HG02610 (cell line): ENCODE measurements around the gene ARL4D.
"Not testable (repeated sequence)": the region's sequence is repeated elsewhere in the genome, so short reads cannot be mapped to it uniquely, and the experiment has no call there.

ENCODE experiments used
- ATAC-seq: cut with Tn5 transposase; IDR thresholded peaks from one replicate; pipeline ENCODE4 v1.9.1; 2021; ENCODE audit warnings: mild to moderate bottlenecking, moderate library complexity; ENCODE audit not compliant: unreplicated experiment

Gene ARL4D

DNA sequence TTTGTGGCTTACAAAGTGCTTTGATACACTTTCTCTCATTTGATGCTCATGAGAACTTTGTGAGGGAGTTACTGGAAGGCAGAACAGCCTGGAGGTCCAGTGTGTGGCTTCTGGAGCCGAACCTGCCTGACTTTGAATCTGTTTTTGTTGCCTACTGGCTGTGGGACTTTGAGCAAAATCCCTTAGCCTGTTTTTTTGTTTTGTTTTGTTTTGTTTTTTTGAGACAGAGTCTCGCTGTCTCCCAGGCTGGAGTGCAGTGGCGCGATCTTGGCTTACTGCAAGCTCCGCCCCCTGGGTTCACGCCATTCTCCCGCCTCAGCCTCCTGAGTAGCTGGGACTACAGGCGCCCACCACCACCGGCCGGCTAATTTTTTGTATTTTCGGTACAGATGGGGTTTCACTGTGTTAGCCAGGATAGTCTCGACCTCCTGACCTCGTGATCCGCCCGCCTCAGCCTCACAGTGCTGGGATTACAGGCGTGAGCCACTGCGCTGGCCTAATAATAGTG is 20.6 kb downstream of the ARL4D start:
- ATAC-seq, result not testable (repeated sequence)

DNA sequence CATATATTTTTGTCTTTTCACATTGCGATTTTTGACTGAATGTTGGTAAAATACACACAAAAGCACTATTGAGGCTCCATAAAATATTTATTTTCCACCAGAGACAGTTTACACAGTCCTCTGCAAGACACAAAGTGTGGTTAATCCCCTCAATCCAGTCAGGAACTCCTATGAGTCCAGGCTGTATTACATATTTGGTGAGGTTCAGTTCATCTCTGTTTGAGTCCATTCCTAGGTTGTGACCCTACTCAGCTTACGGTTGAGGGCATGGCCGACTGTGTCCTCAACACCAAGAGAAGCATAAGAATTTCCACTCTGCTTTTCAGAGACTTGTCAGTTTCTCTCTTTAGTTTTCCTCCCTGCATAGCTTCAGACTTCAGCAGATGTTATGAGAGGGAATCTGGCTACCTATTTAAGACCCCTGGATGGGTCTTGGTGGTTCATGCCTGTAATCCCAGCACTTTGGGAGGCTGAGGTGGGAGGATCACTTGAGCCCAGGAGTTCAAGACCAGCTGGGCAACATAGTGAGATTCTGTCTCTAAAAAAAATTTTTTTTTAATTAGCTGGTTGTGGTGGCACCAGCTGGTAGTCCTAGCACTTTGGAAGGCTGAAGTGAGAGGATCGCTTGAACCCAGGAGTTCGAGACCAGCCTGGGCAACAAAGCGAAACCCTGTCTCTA is 25.1 kb downstream of the ARL4D start:
- ATAC-seq, result no peak

DNA sequence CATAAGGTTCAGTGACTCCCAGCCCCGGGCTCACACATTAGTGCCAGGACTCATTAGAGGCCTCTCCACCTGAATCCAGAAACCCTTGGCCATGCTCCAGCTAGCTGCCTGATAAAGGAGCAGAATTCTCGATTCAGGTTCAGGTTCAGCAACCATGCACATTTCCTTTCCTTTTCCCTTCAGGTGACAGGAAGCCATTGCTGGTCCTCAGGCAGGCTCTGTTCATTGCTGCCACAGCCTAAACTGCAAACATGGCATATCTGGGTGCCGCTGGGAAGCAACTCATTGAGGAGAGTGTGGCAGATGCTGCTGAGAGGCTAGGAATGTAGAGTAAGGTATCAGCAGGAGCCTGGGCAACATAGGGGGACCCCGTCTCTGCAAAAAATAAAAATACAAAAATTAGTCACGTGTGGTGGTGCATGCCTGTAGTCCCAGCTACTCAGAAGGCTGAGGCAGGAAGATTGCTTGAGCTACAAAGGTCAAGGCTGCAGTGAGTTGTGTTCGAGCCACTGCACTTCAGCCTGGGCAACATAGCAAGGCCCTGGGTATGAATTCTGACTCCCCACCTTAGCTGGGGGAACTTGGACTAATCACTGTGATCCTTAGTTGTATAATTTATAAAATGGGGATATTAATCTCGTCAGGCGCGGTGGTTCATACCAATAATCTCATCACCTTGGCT is 28.7 kb downstream of the ARL4D start:
- no peak for ATAC-seq

DNA sequence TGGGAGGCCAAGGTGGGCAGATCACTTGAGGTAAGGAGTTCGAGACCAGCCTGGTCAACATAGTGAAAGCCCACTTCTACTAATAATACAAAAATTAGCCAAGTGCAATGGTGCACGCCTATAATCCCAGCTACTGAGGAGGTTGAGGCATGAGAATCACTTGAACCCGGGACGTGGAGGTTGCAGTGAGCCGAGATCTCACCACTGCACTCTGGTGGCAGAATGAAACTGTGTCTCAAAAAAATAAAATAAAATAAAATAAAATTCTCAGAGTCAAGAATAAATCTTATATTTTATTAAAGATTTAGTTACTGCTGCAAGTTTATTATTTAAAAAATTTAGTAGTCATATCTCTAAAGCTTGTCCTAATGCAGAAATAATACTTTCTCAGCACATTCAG is 29.7 kb downstream of the ARL4D start:
- ATAC-seq, result no peak

DNA sequence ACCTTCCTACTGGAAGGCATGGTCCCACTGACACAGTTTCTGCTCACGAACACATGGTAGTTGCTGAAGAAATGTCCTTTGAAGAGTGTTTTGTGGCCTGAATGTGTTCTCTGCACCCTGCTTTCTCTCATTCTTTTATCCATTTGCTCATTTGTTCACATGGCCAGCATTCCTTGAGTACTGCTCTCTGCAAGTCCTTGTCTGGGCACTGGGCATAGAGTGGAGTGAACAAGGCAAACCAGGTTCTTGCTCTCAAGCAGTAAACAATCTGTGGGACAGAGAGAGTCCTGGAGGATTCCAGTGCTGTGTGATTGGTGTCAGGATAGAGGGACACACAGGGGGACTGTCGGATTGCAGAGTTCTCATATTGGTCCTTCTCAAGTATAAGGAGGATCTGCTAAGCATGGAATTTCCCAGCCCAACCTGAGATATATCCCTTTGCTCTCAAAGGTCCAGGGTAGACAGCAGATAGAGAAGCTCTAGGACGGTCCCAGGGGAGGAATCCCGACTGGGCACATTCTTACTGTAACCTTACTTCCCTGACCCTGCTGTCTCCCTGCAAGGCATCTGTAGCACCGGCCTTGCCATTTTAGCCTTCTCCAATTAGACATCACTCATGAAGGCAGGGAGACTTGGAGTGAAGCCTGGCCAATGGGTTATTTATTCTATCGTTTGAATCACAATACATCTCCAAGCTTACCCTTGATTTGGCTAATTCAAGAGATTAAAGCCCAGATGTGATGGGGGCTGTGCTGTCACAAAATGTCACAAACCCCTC is 32.3 kb downstream of the ARL4D start:
- no peak for ATAC-seq

DNA sequence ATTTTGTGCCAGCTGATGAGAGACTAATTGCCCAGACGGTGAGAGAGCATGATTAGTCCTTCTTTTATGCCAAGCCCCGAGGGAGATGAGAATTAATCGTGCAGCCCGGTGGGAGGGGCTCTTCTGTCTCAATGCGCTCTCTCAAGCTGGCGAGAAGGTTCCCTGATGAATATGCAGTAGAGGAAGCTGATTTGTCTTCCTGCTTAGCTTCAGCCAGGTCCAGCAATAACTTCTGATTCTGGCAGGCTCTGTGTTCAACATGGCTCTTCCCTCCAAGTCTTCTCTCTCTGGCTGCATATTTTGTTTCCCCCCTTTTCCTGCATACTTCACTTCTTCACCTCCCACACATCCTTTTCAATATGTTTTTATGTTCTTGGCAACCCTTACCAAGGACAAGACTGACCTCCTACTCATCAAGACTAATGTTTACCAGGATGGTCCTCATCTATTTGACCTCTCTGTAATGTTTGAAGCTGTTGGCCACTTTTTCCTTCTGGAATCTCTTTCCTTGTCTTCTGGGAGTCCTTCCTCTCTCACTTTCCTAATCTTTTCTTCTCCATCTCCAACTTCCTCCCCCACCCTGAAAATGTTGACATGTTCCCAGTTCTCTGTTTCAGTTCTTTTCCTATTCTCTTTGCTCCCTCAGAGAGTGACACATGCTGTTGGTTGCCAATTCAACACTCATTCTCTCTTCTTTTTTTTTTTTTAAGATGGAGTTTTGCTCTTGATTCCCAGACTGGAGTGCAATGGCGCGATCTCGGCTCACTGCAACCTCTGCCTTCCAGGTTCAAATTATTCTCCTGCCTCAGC is 33.1 kb downstream of the ARL4D start:
- no peak for ATAC-seq

DNA sequence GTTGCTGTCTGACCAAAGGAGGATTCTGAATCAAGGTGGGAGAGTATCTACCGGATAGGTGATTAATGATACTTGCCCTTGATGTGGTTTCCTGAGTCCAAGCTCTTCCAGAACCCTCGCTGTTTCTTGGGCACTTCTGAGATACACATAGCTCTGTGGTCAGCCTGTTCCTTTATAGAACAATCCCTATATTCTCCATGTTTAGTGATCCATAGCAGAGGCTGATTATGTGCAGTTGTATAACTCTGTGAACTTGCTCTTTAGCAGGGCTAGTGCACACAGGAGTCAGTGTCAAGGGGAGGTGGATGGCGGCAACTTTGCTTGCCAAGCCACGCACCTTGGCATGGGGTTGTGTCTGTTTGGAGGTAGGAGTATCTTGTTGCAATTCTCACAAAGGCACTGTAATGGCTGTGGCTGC is 36.1 kb downstream of the ARL4D start:
- ATAC-seq, result no peak

DNA sequence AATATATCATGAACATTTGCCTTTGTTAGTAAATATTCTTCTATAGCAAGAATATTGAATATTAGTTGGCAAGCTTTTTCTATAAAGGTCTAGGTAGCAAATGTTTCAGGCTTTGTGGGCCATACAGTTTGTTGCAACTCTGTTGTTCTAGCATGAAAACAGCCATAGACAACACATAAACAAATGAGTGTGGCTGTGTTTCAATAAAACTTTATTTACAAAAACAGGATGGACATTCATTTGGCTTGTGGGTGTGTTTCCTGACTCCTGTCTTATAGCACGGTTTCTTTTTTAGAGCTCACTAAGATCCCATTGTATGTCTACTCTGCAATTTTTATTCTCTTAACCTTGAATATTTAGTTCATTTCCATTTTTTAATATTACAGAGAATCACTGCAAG is 39.0 kb downstream of the ARL4D start:
- ATAC-seq, result no peak

DNA sequence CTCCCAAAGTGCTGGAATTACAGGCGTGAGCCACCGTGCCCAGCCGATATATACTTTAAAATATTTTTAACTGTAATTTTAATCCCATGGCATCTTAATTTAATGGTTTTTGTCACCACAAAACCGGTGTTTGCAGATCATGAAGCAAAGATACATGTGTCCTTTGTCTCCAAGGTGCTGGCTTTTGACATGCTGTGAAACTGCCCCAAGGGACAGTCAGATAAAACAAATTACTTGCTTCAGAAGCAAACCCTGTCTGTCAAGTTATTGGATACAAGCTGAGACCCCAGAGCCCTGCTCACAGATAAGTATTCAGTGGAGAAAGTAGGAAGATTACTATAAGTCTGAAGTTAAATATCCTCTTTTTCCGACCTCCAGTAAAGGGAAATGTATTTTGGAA is 39.8 kb downstream of the ARL4D start:
- ATAC-seq, result no peak

DNA sequence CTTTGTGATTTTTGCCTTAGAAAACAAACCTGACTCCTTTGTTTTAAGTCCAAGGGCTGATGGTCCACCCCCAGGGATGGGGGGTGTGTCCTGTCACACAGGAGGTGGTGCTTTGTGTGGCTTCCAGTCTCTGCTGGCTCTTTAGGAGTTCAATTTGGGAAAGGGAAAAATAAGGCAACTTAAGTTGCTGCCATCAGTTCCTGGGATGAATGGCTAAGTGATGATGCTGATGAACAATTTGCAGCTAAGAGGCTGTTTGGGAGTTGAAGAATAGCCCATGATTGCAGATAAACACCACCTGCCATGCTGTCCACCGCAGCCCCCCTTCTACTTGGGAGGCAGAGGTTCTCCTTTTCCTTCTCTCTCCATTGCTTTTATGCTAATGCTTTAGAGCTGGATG is 40.2 kb downstream of the ARL4D start:
- no peak for ATAC-seq

DNA sequence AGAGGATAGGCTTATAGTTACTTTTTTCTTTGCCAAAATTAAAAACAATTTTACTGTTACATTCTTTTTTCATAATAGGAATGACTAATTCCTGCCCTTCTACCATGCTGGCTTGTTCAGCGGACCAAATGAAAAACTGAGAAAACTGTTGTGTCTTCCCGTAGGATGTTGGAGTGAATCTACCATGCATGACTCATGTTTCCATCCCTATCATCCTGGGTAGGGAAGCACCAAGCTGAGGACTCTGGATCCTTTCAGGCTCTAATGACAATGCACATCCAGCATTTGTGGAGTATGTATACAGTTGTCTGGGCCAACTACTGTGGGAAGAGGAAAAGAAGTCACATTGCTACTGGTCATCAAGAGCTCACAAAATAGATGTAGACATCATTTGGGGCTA is 43.9 kb downstream of the ARL4D start:
- ATAC-seq, result no peak

DNA sequence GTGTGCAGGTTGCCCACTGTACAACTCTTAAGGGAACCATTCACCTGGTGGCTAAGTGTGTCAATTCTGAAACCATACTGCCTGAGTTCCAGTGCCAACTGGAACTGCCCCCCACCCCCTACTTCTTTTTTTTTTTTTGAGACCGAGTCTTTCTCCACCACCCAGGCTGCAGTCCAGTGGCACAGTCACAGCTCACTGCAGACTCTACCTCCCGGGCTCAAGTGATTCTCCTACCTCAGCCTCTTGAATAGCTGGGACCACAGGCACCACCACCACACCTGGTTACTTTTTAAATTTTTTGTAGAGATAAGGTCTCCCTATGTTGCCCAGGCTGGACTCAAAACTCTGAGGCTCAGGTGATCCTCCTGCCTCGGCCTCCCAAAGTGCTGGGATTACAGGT is 44.6 kb downstream of the ARL4D start:
- ATAC-seq, result no peak

DNA sequence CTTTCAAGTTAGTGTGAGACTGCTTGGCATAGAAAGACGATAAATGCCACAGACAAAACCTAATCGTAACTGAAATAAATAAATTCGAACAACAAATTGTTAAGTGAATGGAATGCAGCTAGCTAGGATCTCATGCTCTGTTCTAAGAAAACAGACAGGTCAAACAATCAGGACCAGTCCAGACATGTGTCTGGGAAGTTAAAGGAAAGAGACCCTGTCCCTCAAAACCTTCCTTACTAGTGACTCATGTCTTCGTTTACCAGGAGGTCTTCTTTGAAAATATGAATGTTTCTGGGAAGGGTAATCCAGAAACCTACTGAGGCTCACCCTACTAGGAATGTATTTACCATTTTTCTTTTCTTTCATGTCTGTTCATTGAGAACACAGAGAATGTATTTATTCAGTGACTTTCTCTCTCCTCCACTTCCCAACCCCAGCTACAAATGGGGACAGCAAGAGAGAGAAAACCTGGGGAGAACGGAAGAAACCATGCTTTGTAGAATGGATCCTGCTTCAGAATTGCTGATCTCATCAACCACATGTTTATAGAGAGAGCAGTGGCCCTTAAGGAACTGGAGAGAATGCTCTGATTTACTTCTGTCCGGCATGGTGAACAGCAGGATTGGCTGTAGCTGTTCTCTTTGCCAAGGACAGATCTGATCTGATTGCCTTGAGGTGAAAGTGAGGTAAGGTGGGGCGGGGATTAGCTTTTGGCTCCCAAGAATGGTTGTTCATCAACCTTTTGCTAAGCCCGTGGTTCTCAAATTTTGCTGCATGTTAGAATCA is 45.6 kb downstream of the ARL4D start:
- ATAC-seq, result no peak

DNA sequence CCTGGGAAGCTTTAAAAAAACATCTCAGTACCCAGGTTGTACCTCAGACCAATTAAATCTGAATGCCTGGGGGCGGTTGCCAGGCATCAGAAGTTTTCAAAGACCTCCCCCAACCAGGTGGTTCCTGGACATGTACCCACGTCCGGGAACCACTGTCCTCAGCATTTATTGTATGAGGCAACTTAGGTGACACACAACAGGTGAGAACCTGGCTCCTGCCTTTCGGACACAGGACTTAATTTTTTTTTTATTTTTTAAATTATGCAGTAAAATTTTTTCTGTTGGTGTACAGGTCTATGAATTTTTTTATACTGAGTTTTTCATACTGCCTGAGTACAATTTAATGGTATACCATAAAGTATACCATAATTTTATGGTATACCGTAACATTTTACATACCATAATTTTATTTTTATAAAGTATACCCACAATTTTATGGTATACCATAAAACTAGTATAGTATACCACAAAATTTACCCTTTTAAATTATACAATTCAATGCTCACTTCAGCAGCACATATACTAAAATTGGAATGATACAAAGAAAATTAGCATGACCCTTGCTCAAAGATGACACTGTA is 46.3 kb downstream of the ARL4D start:
- ATAC-seq, result no peak

DNA sequence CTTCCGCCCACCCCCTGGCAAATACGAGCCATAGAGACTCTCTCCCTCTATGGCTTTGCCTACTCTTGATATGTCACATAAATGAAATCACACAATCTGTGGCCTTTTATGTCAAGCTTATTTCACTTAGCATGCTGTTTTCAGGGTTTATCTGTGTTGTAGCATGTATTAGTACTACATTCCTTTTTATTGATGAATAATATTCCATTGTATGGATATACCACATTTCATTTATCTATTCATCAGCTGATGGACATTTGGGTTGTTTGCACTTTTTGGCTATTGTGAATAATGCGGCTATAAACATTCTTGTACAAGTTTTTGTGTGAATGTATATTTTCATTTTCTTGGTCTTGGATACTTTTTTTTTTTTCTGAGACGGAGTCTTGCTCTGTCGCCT is 48.0 kb downstream of the ARL4D start:
- no peak for ATAC-seq

DNA sequence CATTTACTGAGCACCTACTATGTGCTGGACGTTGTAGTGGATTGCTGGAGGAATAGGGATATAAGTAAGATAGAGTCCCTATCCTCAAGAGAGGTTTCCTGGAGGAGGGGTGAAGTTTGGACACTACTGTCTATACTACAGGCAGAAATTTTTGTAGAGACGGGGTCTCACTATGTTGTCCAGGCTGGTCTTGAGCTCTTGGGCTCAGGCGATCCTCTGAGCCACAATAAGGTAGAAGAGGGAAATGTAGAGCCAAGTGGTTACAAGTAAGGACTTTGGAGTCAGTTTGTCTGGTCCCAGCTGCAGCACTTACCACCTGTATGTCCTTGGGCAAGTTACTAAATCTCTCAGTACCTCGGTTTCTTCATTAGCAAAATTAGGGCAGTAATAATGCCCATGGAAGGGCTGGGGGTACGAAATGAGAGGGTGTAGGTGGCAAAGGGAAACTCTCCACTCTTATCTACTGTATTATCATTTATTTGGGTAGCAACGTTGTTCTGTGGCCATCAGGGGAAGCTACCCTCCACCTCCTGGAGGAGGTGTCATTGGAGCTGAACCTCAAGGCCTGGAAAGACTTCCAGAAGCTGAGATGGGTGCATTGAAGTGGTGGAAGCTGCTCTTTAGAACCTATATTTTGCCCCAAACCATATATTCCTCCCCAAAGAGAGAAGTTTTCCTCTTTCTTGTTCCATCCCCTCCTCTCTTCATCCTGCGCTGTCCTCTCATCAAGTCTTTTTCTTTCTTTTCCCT is 50.1 kb downstream of the ARL4D start:
- no peak for ATAC-seq

DNA sequence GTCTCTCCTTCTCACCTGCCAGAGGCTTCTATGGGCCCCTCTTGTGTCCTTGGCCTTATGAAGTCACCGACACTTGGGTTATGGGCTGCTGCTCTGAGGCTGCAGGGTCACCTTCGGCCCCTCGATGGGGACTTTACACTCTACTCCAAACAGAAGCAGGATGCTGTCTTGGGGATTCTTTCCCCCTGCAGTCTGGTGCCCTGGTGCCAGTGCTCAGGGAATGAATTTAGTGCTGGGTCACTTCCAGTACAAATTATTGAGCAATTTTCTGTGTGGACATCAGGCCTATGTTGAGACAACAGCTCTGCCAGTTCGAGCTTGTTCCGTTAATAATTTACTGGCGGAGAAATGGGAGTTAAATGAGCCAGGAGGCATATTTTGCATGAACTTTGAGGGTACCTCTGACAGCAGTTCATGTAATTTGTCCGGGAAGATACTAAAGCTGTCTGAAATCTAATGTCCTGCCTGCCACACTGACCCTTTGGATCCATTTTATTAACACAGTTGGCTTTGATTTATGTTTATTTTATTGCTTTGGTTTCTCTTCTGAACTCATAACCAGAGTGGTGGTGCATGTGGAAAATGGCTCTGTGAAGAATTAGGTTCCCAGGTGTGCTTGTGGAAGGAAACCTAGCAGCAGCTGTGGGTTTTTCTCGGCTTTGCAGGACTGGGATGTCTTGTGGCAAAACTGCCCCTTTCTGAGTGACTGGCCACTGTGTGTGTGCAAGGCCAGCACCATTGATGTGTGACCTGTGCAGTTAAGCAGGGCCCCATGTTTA is 50.9 kb downstream of the ARL4D start:
- no peak for ATAC-seq
